Neural cell (in vitro differentiated cells): ENCODE results near the gene STAC3.

ENCODE experiments used
- CTCF ChIP-seq: fragments of 450-650 bp; IDR thresholded peaks from 2 replicates; pipeline ENCODE4 v1.5.1; 2014; ENCODE audit warnings: antibody characterized with exemption, mild to moderate bottlenecking, moderate library complexity; ENCODE audit not compliant: poor library complexity, severe bottlenecking
- EP300 ChIP-seq: fragments of 450-650 bp; conservative IDR thresholded peaks from 2 replicates; pipeline ENCODE4 v1.6.1; 2014; ENCODE audit warnings: antibody characterized with exemption, mild to moderate bottlenecking, moderate library complexity; ENCODE audit not compliant: poor library complexity, severe bottlenecking
- EZH2 ChIP-seq: fragments of 200-600, 300-800 bp; shearing (Covaris generic), sonication (generic); IDR thresholded peaks from 2 replicates; pipeline ENCODE4 v1.6.1; 2014; ENCODE audit warnings: antibody characterized with exemption, low read length, borderline replicate concordance, mild to moderate bottlenecking; ENCODE audit not compliant: insufficient read depth, poor library complexity, severe bottlenecking
- POLR2AphosphoS5 ChIP-seq: IDR thresholded peaks from 2 replicates; pipeline ENCODE4 v1.6.1; 2012
- SMC3 ChIP-seq: fragments of 450-650 bp; conservative IDR thresholded peaks from 2 replicates; pipeline ENCODE4 v1.6.1; 2014; ENCODE audit warnings: antibody characterized with exemption, mild to moderate bottlenecking, moderate library complexity; ENCODE audit not compliant: poor library complexity

- TF ChIP-seq EP300 (no peak), CTCF (no peak), SMC3 (no peak), POLR2AphosphoS5 (no peak), EZH2 (no peak)
Observed at GRCh38 chr12:57235728-57236131, 15.3 kb downstream of the STAC3 start.
